HG02884 (cell line): ENCODE measurements around the gene PFKFB3.
"Not testable (repeated sequence)": the region's sequence is repeated elsewhere in the genome, so short reads cannot be mapped to it uniquely, and the experiment has no call there.

Experiments used
- ATAC-seq: cut with Tn5 transposase; IDR thresholded peaks from one replicate; pipeline ENCODE4 v1.9.1; 2021; ENCODE audit warnings: mild to moderate bottlenecking, moderate library complexity; ENCODE audit not compliant: unreplicated experiment

The PFKFB3 gene

DNA sequence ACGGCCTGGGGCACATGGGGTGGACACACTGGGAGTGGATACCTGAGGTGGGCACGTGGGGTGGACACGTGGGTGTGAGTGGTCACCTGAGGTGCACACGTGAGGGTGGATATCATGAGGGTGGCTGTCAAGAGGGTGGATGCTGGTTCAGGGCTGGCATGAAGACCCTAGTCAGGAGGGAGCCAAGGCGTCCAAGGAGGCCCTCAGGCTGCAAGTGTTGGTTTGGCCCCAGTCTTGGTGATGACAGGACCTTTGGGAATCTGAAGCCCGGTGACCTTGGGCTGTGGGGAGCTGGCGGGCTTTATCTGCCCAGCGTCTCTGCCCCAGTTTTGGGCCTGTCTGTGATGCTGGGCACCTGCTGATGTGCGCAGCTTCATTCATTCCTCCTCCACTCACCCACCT, 24.9 kb upstream of the PFKFB3 start:
- no peak for ATAC-seq

DNA sequence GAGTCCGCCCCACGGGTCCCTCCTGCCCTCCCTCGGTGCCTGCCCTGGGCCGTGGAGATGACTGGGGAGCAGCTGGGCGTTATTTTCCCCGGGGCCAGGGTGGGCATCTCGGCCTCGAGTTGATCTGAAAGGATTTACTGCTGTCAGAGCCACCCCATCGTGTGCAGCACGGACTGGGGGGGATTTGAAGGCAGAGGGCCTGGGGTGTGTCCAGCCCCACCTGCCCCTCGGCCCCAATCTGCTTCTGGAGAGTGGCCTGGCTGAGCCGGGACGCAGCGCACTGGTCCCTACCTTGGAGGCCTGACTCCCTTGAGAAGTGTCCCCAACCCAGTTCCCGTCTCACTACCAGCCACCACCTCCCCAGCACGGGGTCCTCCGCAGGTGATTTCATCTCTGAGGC, 24.2 kb upstream of the PFKFB3 start:
- no peak for ATAC-seq

DNA sequence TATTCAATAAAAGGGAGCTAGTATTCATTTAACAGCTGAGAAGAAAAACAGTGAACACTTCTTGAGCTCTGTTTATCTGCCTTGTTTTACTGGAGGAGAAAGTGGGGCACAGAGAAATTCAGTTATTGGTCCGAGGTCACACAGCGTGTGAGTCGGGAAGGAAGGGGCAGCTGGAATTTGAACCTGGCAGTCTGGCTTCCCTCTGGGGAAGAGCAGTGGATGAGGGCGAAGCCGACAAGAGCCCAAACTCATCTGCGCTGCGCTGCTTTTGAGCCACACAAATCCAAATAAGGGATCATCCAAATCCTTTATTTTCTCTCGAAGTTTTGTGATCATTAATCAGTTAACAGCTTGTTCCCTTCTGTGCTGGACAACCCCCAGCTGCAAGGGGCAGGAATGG, 23.7 kb upstream of the PFKFB3 start:
- no peak for ATAC-seq

DNA sequence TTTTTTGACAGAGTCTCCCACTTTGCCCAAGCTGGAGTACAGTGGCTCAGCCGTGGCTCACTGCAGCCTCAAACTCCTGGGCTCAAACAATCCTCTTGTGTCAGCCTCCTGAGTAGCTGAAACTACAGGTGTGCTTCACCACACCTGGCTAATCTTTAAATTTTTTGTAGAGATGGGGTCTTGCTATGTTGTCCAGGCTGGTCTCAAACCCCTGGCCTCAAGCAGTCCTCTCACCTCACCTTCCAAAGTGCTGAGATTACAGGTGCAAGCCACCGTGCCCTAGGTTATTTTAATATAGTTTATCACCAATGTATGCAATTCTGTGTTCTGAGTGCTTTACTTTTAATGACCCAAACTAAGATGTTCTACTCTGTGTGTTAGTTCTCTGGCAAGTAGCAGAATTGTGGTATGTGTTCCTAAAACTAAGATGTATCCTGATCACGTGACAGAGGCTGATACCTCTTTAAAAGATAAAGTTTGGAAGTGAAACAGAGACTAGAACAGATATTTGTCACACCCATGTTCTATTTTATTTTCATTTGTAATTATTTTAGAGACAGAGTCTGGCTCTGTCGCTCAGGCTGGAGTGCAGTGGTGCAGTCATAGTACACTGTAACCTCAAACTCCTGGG, 22.1 kb upstream of the PFKFB3 start:
- ATAC-seq, result no peak

GRCh38 chr10:6181249-6181648, 21.5 kb upstream of the PFKFB3 start:
- ATAC-seq, result no peak

DNA sequence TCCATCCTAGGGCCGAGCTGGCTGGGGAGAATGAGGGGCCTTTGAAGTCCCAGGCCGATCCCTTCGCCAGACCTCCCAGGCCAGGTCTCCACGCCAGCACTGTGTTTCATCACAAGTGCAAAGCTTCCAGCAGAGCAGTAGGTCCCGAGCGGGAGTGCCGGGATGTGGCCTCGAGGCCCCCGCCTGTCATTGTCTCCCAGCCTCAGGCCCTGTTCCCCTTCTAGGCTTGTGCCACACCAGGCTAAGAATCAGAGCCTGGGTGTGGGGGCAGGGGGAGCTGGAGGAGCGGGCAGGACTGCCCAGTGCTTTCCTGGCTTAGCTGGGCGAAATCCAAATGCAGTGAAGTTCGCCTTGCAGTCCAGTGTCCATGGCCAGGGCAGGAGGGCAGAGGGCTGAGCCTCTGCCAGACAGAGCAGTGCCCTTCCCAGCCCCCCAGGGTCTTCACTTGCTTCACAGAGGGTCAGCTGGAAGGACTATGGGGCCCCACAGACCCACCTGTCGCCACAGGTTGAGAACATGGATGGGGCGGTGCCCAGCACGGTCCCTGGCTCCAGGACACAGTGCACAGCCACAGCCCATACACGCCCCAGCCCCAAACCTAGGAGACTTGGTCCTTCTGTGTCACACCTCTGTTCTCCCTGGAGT, 20.2 kb upstream of the PFKFB3 start:
- no peak for ATAC-seq

GRCh38 chr10:6185039-6185716, 17.6 kb upstream of the PFKFB3 start:
- no peak for ATAC-seq

DNA sequence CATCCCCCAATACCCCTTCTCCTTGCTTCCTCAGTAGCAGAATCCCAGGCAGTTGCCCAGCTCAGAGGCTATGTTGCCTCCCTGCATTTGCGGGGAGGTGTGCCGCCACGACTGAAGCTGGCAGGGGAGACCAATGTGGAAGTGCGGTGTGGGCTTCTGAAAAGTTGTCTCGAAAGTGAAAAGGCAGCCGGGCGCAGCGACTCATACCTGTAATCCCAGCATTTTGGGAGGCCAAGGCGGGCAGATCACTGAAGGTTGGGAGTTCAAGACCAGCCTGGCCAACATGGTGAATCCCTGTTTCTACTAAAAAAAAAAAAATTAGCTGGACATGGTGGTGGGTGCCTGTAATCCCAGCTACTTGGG, 15.9 kb upstream of the PFKFB3 start:
- no peak for ATAC-seq

DNA sequence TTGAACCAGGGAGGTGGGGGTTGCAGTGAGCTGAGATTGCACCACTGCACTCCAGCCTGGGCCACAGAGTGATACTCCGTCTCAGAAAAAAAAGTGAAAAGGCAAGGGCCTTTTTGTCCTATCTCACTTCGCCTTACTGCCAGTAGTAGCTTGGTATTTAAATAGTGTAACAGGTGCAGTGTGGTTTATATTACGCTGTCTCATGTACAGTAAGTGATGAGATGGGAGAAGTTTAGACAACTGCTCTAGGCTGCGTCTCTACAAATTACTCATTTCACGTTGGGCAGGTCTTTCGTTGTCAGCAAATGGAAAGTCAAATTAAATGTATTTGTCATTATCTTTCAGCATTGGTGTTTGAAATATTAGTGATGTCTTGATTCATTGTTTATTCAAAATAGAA, 15.5 kb upstream of the PFKFB3 start:
- no peak for ATAC-seq

- ATAC-seq, result not testable (repeated sequence)
Measured at GRCh38 chr10:6190033-6190432, 12.7 kb upstream of the PFKFB3 start.

DNA sequence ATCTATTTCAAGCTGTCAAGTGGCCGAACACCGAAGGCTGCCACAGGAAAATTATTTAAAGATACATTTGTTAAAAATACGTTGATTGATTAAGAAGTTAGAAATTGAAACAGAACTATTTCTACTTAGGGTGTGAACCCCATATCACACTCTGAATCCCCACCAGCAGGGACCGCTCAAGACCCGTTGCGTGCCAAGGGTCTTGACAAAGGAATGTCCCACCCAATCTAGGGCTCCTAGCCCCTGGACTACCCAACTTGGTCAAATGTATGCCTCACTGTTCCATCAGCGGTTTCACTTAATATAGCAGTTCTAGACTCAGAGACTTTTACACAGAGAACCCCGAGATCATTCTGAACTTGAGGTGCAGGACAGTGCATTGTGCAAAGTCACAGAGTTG, 11.6 kb upstream of the PFKFB3 start:
- ATAC-seq, result no peak

GRCh38 chr10:6191569-6191968, 11.2 kb upstream of the PFKFB3 start:
- no peak for ATAC-seq

DNA sequence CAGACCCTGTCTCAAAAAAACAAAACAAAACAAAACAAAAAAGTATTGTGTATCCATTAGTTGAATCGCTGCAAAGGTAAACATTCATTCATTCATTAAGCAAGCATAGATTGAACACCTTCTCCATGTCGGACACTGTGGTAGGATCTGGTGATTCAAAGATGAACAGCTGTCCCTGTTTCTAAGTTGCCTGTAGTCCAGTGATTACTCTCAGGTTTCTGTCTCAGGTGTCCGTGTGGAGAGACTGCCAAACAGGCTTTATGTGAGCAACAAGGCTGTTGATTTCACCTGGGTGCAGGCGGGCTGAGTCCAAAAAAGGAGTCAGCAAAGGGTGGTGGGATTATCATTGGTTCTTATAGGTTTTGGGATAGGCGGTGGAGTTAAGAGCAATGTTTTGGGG, 9.4 kb upstream of the PFKFB3 start:
- ATAC-seq, result not testable (repeated sequence)

- ATAC-seq, result no peak
Measured at GRCh38 chr10:6194311-6194710, 8.4 kb upstream of the PFKFB3 start.

DNA sequence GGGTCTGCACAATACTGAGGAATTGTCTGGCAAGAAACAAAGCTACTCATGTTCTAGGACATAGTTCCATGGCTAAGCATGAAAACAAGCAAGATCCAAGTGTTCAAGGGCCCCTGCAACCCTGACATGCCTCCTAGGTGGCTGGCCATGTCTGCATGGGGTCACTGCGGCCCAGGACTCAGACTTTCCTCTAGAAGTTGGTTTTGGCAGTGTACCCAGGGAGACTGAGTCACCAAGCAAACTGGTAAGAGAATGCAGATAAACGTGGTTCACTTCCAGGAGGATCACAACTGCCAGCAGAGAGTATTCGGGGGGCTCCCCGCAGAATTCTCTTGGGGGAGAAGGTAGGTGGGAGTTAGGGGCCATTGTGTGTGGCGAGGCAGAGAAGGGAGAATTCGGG, 7.4 kb upstream of the PFKFB3 start:
- ATAC-seq, result no peak

DNA sequence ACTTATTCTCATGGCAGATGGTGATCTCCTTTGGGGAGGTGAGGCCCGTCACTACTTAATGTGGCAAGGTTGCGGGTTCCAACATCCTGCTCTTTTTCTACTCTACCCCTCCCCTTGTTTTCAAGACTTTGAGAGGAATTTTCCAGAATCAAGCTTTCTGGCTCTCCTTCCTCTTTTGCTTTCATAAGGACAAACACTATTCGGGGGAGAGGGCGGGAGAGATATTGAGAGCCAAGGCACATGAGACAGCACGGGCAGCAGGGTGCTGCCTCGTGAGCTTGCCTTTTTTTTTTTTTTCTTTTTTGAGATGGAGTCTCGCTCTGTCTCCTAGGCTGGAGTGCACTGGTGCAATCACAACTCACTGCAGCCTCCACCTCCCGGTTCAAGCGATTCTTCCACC, 6.9 kb upstream of the PFKFB3 start:
- no peak for ATAC-seq

GRCh38 chr10:6196524-6196923, 6.2 kb upstream of the PFKFB3 start:
- not testable (repeated sequence) for ATAC-seq

DNA sequence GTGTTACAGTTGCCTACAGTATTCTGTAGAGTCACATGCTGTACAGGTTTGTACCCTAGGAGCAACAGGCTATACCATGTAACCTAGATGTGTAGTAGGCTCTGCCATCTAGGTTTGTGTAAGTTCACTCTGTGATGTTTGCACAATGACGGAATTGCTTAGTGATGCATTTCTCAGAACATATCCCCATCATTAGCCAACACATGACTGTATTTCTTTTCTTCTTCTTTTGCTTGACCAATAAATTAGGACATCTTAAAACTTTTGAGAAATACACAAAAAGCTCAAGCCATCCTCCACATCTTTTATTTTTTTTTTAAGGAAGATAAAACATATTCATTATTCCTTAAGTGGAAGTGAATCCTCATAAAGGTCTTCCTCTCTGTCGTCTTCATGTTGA, 5.4 kb upstream of the PFKFB3 start:
- no peak for ATAC-seq

GRCh38 chr10:6198171-6198570, 4.6 kb upstream of the PFKFB3 start:
- ATAC-seq, result no peak

GRCh38 chr10:6199131-6199733, 3.5 kb upstream of the PFKFB3 start:
- ATAC-seq, result no peak

DNA sequence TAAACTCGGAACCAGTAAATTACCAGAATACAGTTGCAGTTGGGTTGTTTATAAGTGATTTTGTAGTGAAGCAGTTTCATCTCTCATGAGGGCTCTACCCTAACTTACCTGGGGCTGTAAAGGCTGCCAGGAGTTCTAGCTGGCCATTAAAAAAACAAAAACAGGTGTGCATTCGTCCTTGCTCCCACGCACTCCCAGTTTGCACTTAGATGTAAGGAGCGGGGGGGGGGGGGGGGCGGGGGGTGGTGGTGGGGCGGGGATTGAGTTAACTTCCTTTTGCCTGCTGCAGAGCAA, 2.3 kb upstream of the PFKFB3 start:
- ATAC-seq, result no peak

DNA sequence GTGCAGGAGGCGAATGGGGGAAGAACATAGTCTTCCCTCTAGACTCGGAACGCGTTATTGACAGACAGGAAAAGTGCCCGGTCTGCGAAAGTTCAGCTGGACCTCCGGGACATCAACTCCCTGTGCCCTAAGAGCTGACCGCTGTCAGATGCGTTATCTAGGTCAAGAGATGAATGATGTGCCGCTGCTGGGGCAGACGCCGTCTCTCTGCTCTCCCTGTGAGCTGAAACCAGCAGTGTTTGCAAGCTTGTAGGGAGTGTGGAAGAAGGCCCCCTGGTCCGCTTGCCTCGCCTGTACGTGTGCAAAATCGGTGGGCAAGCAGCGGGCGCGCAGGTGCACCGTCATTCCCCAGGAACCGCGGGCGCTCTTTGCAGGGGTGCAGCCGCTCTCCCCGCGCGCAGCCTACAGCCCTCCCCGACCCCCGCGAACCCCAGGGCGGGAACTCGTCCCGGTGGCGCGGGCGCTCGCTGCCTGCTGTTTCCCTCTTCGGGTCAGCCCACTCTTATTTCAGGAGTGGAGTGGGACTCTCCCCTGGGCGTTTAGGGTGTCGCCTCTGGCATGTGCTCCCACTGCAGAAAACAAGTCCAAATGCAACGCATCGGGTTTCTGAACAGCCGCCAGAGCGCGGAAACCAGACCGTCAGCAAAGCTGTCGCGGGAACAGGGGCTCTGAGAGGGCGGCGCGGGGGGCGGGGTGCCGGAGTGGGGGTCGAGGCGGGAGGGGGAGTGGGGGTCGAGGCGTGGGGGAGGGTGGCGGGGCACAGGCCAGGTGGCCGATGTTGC, 1.8 kb upstream of the PFKFB3 start:
- ATAC-seq, result no peak
